Activated CD8-positive, alpha-beta memory T cell treated with anti-CD3 and anti-CD28 coated beads for 24 hours (primary cell): ENCODE results near the gene BASP1.

Experiments
- DNase-seq: peaks from one replicate; pipeline ENCODE4 v3.0.0-alpha.2; 2020

The BASP1 gene

GRCh38 chr5:17192191-17192590 is 25.2 kb upstream of the BASP1 start:
- no peak for DNase-seq

GRCh38 chr5:17196024-17196423 is 21.4 kb upstream of the BASP1 start:
- no peak for DNase-seq

GRCh38 chr5:17196697-17197096 is 20.7 kb upstream of the BASP1 start:
- DNase-seq = no peak

GRCh38 chr5:17203329-17204132 is 13.9 kb upstream of the BASP1 start:
- no peak for DNase-seq

GRCh38 chr5:17204133-17204489 is 13.3 kb upstream of the BASP1 start:
- DNase-seq = no peak

GRCh38 chr5:17206021-17206420 is 11.4 kb upstream of the BASP1 start:
- no peak for DNase-seq

- no peak for DNase-seq
Measured at GRCh38 chr5:17212191-17212590, 5.2 kb upstream of the BASP1 start.

GRCh38 chr5:17212996-17213395 is 4.4 kb upstream of the BASP1 start:
- no peak for DNase-seq

GRCh38 chr5:17213938-17214337 is 3.5 kb upstream of the BASP1 start:
- DNase-seq = no peak

GRCh38 chr5:17214893-17215292 is 2.5 kb upstream of the BASP1 start:
- no peak for DNase-seq

- DNase-seq = no peak
Measured at GRCh38 chr5:17215361-17215760, 2.1 kb upstream of the BASP1 start.

- DNase-seq = peak; percentile 69
Measured at GRCh38 chr5:17216176-17216973, 1.1 kb upstream of the BASP1 start.

GRCh38 chr5:17216974-17217492 is 398 bp upstream of the BASP1 start:
- no peak for DNase-seq

- no peak for DNase-seq
Measured at GRCh38 chr5:17218353-17219005, 1.0 kb downstream of the BASP1 start.

- DNase-seq = no peak
Measured at GRCh38 chr5:17219006-17219422, 1.6 kb downstream of the BASP1 start.

GRCh38 chr5:17219469-17219868 is 2.0 kb downstream of the BASP1 start:
- no peak for DNase-seq

- DNase-seq = no peak
Measured at GRCh38 chr5:17219992-17220391, 2.6 kb downstream of the BASP1 start.

- DNase-seq = no peak
Measured at GRCh38 chr5:17220469-17220868, 3.0 kb downstream of the BASP1 start.

GRCh38 chr5:17221843-17222636 is 4.6 kb downstream of the BASP1 start:
- DNase-seq = no peak

- no peak for DNase-seq
Measured at GRCh38 chr5:17222664-17223063, 5.2 kb downstream of the BASP1 start.

- DNase-seq = no peak
Measured at GRCh38 chr5:17223367-17224185, 6.1 kb downstream of the BASP1 start.
